ENCODE measurements around the gene SYNDIG1.

The SYNDIG1 gene

DNA sequence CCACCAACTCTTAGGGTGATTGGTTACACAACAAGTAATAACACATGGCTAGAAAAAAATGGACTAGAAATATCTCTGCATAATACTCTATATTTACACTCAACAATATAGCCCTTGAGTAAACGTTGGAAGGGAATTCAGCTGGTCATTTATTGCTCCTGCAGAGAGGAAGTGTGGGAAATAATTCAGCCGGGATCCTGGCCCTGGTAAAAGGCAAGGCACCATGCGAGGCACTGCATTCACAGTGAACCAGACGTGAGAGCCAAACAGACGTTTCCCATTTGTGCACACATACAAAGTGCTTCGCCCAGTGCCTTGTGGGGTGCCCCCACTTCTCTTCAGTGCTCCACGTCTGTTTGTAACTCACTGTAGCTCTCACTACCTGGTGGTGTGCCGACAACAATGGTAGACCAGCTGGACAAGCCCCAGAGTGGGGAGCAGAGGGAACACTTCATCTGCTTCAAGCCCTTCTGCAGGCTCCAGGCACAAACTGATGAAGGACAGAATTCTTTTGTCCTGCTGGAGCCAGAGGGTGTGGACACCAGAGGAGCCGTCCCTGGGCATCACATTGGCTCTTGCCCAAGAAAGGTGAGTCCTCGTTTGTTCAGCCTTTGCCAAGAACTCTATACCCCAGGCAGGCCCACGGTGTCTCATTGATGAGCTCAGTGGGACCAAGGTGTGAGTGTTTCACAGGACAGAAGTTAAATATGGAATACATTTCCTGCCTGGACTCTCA, 18.8 kb downstream of the SYNDIG1 start:
- H3K27me3 ChIP-seq, result no peaks in the 10 kb centered on the region
- H3K4me3 ChIP-seq (ENCODE audit: low read depth in 1 of 2, low read length in 1 of 2), result no peak overlapping the region
- TF ChIP-seq, protein P1, sequence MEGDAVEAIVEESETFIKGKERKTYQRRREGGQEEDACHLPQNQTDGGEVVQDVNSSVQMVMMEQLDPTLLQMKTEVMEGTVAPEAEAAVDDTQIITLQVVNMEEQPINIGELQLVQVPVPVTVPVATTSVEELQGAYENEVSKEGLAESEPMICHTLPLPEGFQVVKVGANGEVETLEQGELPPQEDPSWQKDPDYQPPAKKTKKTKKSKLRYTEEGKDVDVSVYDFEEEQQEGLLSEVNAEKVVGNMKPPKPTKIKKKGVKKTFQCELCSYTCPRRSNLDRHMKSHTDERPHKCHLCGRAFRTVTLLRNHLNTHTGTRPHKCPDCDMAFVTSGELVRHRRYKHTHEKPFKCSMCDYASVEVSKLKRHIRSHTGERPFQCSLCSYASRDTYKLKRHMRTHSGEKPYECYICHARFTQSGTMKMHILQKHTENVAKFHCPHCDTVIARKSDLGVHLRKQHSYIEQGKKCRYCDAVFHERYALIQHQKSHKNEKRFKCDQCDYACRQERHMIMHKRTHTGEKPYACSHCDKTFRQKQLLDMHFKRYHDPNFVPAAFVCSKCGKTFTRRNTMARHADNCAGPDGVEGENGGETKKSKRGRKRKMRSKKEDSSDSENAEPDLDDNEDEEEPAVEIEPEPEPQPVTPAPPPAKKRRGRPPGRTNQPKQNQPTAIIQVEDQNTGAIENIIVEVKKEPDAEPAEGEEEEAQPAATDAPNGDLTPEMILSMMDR (IDR thresholded peaks at IDR 0.05), result no peak
- H3K36me3 ChIP-seq, result no peaks in the 10 kb centered on the region
- H3K4me1 ChIP-seq (ENCODE audit: control insufficient read depth in 1 of 2, insufficient read depth in 1 of 2, low read depth in 1 of 2, low read length in 1 of 2), result no peaks in the 10 kb centered on the region
- H3K9me3 ChIP-seq, result no peaks in the 10 kb centered on the region
- no peak overlapping the region for H3K27ac ChIP-seq

DNA sequence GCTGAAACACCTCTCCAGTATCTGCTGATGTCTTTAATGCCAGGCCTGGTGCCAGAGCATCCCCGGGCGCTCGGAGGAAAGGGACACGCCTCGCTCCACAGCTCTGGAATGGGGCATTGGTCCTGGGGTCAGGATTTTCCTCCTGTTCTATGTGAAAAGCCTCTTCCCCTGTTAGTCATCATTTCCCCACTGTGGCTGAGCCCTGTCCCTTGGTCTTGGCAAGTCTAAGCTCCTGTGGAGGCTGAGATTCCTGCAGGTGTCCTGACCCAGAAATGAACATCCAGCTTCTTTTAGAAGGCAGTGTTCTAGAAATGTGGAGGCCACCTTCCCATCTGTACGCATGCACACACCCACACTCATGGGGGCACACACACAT, 19.4 kb downstream of the SYNDIG1 start:
- Histone ChIP-seq H3K27me3 (no peaks in the 10 kb centered on the region), H3K36me3 (no peaks in the 10 kb centered on the region), H3K4me3 (ENCODE audit: low read depth in 1 of 2, low read length in 1 of 2) (no peak overlapping the region), H3K27ac (no peak overlapping the region), H3K4me1 (ENCODE audit: control insufficient read depth in 1 of 2, insufficient read depth in 1 of 2, low read depth in 1 of 2, low read length in 1 of 2) (no peaks in the 10 kb centered on the region), H3K9me3 (no peaks in the 10 kb centered on the region)
- TF ChIP-seq, protein P1 (IDR thresholded peaks at IDR 0.05), result no peak

DNA sequence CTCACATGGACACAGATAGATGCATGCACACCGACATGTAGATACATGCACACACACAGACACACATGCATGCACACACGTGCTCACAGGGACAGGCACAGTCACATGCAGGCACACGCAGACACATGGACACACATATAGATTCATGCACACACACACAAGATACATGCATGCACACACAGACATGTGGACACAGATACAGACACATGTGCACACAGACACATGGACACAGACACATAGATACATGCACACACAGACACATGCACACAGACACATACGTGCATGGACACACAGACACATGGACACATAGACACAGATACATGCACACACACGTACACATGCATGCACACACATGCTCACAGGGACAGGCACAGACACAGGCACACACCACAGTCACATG, 19.8 kb downstream of the SYNDIG1 start:
- Histone ChIP-seq H3K36me3 (no peaks in the 10 kb centered on the region), H3K27ac (no peak overlapping the region), H3K9me3 (no peaks in the 10 kb centered on the region), H3K4me1 (ENCODE audit: control insufficient read depth in 1 of 2, insufficient read depth in 1 of 2, low read depth in 1 of 2, low read length in 1 of 2) (no peaks in the 10 kb centered on the region), H3K4me3 (ENCODE audit: low read depth in 1 of 2, low read length in 1 of 2) (no peak overlapping the region), H3K27me3 (no peaks in the 10 kb centered on the region)
- TF ChIP-seq, protein P1 (IDR thresholded peaks at IDR 0.05), result no peak

DNA sequence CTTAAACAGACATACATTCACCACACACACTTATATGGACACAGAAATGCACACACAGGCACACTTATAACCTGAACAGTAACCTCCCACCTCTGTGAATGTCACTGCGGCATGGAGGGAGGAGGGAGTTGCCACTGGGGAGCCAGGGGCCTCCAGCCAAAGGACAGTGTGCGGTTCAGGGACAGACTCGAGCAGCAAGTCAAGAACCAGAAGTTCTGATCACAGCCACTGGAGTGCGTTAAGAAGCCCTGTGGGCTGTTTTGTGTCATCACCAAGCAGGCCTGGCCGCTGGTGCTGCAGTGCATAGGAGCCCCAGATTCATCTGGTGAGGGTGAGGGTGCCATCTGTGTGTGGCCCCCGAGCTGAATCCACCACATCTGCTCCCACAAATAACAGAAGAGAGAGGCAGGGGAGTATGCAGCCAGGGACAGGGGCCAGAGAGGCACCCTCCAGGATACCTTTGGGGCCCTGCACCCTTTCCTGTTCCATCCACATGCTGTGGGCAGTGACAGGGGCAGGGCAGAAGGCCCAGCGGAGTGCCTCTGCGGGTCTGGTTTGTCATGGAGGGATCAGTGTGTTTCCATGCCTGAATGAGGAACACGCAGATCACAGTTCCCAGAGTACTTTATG, 20.3 kb downstream of the SYNDIG1 start:
- no peaks in the 10 kb centered on the region for H3K27me3 ChIP-seq
- no peak overlapping the region for H3K4me3 ChIP-seq (ENCODE audit: low read depth in 1 of 2, low read length in 1 of 2)
- no peaks in the 10 kb centered on the region for H3K4me1 ChIP-seq (ENCODE audit: control insufficient read depth in 1 of 2, insufficient read depth in 1 of 2, low read depth in 1 of 2, low read length in 1 of 2)
- no peaks in the 10 kb centered on the region for H3K9me3 ChIP-seq
- no peaks in the 10 kb centered on the region for H3K36me3 ChIP-seq
- no peak overlapping the region for H3K27ac ChIP-seq
- TF ChIP-seq, protein P1 (IDR thresholded peaks at IDR 0.05), result no peak

DNA sequence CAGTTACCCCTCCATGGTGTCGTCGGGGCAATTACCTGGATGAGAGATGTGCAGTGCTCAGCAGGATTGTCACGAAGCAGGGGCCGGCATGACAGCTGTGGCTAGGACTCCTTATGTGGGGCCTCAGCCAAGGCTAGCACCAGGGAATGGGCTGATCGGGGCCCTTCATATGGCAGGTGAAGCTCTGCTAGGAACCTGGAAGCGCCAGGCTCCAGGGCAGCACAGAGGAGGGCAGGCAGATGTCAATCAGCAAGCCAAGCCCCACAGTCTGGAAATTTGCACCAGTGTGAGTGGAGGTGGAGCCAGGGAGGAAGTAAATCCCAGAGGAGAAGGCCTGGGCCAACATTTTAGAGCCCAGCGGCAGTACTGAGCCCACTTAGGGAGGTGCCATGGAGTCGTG, 21.2 kb downstream of the SYNDIG1 start:
- H3K9me3 ChIP-seq, result no peaks in the 10 kb centered on the region
- H3K27me3 ChIP-seq, result no peaks in the 10 kb centered on the region
- TF ChIP-seq, protein P1 (IDR thresholded peaks at IDR 0.05), result no peak
- no peaks in the 10 kb centered on the region for H3K4me1 ChIP-seq (ENCODE audit: control insufficient read depth in 1 of 2, insufficient read depth in 1 of 2, low read depth in 1 of 2, low read length in 1 of 2)
- H3K4me3 ChIP-seq (ENCODE audit: low read depth in 1 of 2, low read length in 1 of 2), result no peak overlapping the region
- no peak overlapping the region for H3K27ac ChIP-seq
- H3K36me3 ChIP-seq, result no peaks in the 10 kb centered on the region

Data from neutrophil (primary cell).